Measurements from ENCODE around the gene FADS3. TPM values are rescaled to one million over a fixed set of nuclear protein-coding genes. Genes with fewer than 3 reads are reported as not detected.

FADS3 gene
- total RNA-seq, 1 experiment from 2014 or later = 161 TPM

DNA sequence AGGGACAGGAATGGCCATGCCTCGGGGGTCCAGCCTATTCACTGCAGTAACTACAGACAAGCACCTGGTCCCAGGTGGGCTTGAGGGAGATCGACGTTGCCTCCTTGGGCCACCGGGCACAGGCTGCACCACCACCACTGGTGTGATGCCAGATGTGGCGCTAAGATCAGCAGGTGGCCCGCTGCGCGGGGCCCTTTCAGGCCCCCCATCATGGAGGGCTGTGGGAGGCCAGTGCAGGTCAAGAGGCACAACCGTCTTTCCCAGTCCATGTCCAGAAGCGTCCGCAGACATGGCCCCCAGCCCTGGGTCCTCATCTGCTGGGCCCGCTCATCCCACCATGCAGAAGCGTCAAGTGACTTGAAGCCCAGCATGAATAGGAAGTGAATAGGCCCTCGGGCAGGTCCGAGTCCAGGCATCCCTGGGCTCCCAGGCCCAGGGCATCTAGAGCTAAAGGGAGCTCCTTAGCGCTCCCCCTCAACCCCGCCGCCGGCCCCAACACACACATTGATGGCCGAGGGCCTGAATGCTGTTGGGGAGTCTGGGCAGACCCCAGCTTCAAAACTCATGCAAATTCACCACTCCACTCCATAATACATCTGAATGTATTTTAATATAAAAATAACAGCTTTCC lies 18.3 kb downstream of the FADS3 start:
- peaks cover 6% of the 10 kb centered on the region for H3K4me1 ChIP-seq (replicated peaks)
- no peaks in the 10 kb centered on the region for H3K27me3 ChIP-seq (replicated peaks)
- no peak overlapping the region for H3K4me3 ChIP-seq
- no peak overlapping the region for H3K27ac ChIP-seq
- no peaks in the 10 kb centered on the region for H3K9me3 ChIP-seq (replicated peaks)
- DNase-seq (ENCODE audit: low read depth in 1 of 2, low spot score in 2 of 2) = no peak
- peaks cover 40% of the 10 kb centered on the region for H3K36me3 ChIP-seq

DNA sequence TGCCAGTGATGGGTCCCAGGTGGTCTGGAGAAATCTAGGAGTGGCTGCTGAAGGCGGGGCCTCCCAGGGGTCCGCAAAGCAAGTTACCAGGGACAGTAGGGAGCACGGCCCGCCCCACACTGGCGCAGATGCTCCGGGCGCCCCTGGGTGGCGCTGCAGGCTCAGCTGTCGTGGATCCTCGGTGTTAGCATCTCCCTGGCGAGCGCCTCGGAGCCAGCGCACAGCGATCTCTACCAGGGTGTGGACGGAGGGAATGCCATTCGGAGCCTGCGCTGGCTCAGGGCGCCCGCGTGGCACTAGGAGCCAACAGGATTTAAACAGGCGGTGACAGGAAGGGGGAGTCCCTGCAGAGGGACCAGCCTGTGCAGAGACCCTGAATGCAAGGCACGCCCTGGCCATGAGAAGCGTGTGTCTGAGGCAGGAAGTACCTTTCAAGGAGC lies 20.2 kb downstream of the FADS3 start:
- Histone ChIP-seq H3K9me3 (replicated peaks) (no peaks in the 10 kb centered on the region), H3K27me3 (replicated peaks) (no peaks in the 10 kb centered on the region), H3K36me3 (peaks cover 23% of the 10 kb centered on the region), H3K4me1 (replicated peaks) (peaks cover 6% of the 10 kb centered on the region), H3K27ac (no peak overlapping the region), H3K4me3 (no peak overlapping the region)
- peak; percentile 77 to 92 for DNase-seq (ENCODE audit: low read depth in 1 of 2, low spot score in 2 of 2)

DNA sequence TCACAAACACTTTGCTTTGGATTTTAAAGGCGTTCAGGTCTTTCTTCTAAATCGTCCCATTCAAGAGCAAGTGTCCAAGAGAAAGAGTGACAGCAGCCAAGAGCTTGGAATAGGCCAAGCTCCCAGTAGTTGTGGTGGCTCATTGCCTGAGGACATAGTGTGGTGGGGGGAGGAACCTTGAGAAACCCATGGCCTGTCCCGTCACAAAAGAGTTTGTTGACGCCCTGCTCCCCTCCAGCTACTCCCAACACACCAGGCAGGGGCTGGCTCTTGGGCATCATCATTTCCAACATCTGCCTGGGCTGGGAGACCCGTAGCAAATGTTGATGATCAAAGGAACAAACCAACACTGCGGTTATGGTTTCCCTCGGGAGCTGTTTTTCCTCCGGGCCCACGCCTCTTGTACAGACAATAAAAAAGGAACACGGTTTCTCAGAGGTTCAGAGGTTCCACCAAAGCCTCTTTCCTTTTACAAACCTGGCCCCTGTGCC lies 20.8 kb downstream of the FADS3 start:
- Histone ChIP-seq H3K4me3 (no peak overlapping the region), H3K4me1 (replicated peaks) (peaks cover 6% of the 10 kb centered on the region)

DNA sequence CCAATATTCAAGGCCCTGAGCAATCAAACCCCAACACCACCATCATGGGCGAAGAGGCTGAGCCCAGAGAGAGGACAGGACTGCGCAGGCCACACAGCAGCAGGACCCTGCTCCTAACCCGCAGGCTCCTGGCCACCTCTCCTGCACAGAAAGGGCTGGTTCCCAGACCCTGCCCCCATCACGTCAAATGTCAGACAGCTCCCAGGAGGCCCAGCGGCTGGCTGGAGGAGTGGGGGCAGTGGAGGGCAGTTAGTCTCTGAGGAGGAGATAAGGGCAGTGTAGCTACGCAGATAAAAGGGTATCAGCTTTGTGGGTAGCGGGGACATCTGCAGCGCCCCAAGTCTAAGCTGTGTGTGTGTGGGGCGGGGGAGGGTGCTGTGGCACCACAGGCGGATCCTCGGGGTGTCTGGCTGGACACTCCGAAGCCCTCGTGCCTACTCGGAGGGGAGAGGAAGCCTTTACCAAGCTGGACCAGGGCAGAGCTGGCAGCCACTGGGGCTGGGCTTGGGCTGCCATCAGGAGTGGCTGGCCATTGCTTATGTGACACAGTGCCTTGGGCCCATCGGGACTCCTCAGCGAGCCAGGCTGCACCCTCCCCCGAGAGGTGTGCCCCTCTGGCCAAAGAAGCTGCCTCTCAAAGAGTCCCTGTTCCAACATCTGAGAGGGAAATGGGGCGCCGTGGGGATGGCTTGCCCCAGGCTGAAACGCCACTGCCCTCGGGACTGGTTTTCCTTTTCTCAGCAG lies 21.5 kb downstream of the FADS3 start:
- Histone ChIP-seq H3K27ac (no peak overlapping the region), H3K4me1 (replicated peaks) (peaks cover 6% of the 10 kb centered on the region), H3K9me3 (replicated peaks) (no peaks in the 10 kb centered on the region), H3K4me3 (no peak overlapping the region), H3K27me3 (replicated peaks) (no peaks in the 10 kb centered on the region), H3K36me3 (peaks cover 15% of the 10 kb centered on the region)
- DNase-seq (ENCODE audit: low read depth in 1 of 2, low spot score in 2 of 2) = no peak

More for the DNA sequence above, 20.8 kb downstream of the FADS3 start:
- Histone ChIP-seq H3K36me3 (peaks cover 19% of the 10 kb centered on the region), H3K27me3 (replicated peaks) (no peaks in the 10 kb centered on the region), H3K27ac (no peak overlapping the region), H3K9me3 (replicated peaks) (no peaks in the 10 kb centered on the region)
- DNase-seq (ENCODE audit: low read depth in 1 of 2, low spot score in 2 of 2) = no peak

DNA sequence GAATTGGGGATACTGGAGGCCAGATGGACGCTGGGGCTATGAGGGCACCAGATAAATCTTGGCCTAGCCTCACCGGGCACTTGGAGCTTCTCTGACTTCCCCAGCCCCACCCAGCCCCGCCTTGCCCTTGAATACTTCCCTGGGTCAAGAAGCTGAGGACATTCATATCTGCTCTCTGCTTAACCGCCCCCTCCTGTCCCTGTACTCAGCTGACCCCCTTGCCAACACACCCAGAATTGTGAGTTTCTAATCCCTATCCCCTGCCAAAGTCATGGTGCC lies 22.0 kb downstream of the FADS3 start:
- Histone ChIP-seq H3K27ac (no peak overlapping the region), H3K4me1 (replicated peaks) (peaks cover 6% of the 10 kb centered on the region), H3K9me3 (replicated peaks) (no peaks in the 10 kb centered on the region), H3K36me3 (peaks cover 13% of the 10 kb centered on the region), H3K27me3 (replicated peaks) (no peaks in the 10 kb centered on the region), H3K4me3 (no peak overlapping the region)
- DNase-seq (ENCODE audit: low read depth in 1 of 2, low spot score in 2 of 2) = no peak

DNA sequence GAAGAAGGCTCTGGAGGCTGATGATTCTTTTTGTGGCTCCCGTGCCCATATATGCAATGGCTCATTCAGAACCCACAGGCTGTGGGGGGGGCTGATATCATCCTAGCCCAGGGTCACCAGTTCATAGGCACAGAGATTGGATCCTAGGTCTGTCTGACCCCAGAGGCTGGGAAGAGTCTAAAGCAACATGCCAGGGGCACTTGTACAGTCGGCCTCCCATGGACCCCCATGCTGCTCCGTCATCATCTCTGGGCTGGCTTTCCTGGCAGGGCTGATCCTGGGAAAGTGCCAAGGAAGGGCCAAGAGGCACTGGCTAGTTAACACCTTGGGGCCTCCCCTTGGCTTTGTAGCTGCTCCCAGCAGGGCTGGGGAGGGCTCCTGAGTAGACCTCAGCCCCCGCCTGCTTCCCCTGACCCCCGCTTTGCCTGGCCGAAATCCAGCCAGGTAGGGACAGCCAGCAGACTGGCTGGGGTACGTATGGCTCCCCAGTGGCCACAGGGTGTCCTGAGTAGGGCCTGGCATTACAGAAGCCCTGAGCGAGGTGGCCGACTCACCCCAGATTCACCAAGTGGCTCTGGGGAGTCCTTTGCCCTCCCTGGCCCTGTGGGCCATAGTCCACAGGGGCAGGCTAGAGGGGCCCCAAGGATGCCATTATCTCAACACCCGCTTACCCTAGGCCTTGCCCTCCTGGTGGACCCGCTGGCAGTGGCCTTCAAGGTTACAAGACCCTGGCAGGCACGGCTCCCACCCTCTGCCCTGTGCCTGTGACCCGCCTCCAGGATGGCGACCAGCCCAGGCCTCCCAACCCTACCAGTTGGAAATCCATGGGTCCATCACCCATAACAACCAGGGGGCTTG lies 22.5 kb downstream of the FADS3 start:
- DNase-seq (ENCODE audit: low read depth in 1 of 2, low spot score in 2 of 2) = no peak
- Histone ChIP-seq H3K4me3 (no peak overlapping the region), H3K9me3 (replicated peaks) (no peaks in the 10 kb centered on the region), H3K4me1 (replicated peaks) (peaks cover 6% of the 10 kb centered on the region), H3K27ac (no peak overlapping the region), H3K36me3 (peaks cover 8% of the 10 kb centered on the region), H3K27me3 (replicated peaks) (no peaks in the 10 kb centered on the region)

DNA sequence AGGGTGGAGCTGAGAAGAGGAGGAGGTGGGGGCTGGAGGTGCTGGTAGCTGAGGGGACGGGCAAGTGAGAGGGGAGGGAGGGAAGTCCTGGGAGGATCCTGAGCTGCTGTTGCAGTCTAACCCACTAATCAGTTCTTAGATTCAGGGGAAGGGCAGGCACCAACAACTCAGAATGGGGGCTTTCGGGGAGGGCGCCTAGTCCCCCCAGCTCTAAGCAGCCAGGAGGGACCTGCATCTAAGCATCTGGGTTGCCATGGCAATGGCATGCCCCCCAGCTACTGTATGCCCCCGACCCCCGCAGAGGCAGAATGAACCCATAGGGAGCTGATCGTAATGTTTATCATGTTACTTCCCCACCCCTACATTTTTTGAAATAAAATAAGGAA lies 24.4 kb downstream of the FADS3 start:
- Histone ChIP-seq H3K9me3 (replicated peaks) (no peaks in the 10 kb centered on the region), H3K4me3 (no peak overlapping the region), H3K27me3 (replicated peaks) (no peaks in the 10 kb centered on the region), H3K27ac (no peak overlapping the region), H3K4me1 (replicated peaks) (peaks cover 6% of the 10 kb centered on the region), H3K36me3 (no peaks in the 10 kb centered on the region)
- no peak for DNase-seq (ENCODE audit: low read depth in 1 of 2, low spot score in 2 of 2)

DNA sequence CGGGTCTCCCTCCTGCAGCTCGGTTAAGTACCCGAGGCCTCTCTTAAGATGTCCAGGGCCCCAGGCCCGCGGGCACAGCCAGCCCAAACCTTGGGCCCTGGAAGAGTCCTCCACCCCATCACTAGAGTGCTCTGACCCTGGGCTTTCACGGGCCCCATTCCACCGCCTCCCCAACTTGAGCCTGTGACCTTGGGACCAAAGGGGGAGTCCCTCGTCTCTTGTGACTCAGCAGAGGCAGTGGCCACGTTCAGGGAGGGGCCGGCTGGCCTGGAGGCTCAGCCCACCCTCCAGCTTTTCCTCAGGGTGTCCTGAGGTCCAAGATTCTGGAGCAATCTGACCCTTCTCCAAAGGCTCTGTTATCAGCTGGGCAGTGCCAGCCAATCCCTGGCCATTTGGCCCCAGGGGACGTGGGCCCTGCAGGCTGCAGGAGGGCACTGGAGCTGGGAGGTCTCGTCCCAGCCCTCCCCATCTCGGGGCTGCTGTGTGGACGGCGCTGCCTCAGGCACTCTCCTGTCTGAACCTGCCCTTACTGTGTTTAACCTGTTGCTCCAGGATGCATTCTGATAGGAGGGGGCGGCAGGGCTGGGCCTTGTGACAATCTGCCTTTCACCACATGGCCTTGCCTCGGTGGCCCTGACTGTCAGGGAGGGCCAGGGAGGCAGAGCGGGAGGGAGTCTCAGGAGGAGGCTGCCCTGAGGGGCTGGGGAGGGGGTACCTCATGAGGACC lies 25.0 kb downstream of the FADS3 start:
- no peak overlapping the region for H3K27ac ChIP-seq
- H3K36me3 ChIP-seq = no peaks in the 10 kb centered on the region
- no peaks in the 10 kb centered on the region for H3K9me3 ChIP-seq (replicated peaks)
- H3K4me3 ChIP-seq = no peak overlapping the region
- peaks cover 5% of the 10 kb centered on the region for H3K4me1 ChIP-seq (replicated peaks)
- DNase-seq (ENCODE audit: low read depth in 1 of 2, low spot score in 2 of 2) = no peak
- H3K27me3 ChIP-seq (replicated peaks) = no peaks in the 10 kb centered on the region

DNA sequence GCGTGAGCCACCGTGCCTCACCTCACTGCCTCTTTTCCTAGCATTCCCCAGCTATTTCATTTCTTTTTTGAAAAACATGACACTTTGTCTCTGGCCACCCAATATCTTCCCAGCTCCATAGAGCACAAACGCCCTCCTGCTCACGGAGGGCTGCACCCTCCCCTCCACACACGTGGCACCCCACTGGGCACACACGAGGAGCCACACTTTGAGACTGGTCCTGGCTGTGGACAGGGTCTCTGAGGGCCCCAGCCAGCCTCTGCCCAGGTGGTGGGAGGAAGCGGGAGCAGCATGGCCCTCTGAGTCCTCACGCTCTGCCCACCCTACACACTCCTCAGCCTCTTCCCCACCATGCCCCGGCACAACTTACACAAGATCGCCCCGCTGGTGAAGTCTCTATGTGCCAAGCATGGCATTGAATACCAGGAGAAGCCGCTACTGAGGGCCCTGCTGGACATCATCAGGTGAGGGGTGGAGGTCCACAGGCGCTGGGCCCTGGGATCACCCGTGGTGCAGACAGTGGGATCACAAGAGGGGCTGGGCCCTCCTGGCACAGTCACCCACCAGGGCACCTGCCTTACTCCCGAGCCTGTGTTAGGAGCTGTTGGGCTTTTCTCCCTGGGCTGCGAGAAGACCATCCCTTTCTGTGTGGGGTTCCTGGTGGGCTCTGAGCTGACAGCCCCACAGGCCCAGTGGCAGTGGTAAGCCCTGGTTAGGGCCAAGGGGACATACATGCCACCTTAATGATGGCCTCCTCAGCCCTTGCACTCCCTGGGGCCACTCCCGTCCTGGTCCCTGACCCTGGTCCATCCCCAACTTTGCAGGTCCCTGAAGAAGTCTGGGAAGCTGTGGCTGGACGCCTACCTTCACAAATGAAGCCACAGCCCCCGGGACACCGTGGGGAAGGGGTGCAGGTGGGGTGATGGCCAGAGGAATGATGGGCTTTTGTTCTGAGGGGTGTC lies 26.2 kb downstream of the FADS3 start:
- no peak for DNase-seq (ENCODE audit: low read depth in 1 of 2, low spot score in 2 of 2)
- Histone ChIP-seq H3K4me3 (no peak overlapping the region), H3K9me3 (replicated peaks) (no peaks in the 10 kb centered on the region), H3K36me3 (no peaks in the 10 kb centered on the region), H3K27me3 (replicated peaks) (no peaks in the 10 kb centered on the region), H3K4me1 (replicated peaks) (no peaks in the 10 kb centered on the region), H3K27ac (no peak overlapping the region)

DNA sequence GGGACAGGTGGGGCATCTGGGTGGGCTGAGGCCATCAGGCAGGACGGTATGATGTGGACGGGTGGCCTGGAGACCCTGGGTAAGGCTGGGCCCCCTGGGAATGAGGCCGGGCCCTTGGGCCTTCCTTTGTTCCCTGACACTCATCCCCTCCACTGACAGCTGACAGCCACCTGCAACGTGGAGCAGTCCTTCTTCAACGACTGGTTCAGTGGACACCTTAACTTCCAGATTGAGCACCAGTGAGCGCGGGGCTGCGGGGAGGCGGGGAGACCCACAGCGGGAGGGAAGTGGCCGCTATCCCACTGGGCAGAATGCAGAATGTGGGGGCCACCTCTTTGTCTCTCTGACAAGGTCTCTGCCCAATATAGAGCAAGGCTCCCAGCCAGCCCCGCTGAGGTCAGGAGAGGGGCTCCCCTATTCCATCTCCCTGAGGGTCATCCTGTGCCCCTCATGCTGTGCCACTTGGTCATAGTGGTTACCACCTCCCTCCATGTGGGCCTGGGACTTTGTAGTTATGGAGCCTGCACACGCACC lies 27.7 kb downstream of the FADS3 start:
- H3K9me3 ChIP-seq (replicated peaks) = no peaks in the 10 kb centered on the region
- no peak overlapping the region for H3K4me3 ChIP-seq
- H3K4me1 ChIP-seq (replicated peaks) = no peaks in the 10 kb centered on the region
- no peak overlapping the region for H3K27ac ChIP-seq
- H3K36me3 ChIP-seq = no peaks in the 10 kb centered on the region
- no peaks in the 10 kb centered on the region for H3K27me3 ChIP-seq (replicated peaks)
- DNase-seq (ENCODE audit: low read depth in 1 of 2, low spot score in 2 of 2) = no peak

DNA sequence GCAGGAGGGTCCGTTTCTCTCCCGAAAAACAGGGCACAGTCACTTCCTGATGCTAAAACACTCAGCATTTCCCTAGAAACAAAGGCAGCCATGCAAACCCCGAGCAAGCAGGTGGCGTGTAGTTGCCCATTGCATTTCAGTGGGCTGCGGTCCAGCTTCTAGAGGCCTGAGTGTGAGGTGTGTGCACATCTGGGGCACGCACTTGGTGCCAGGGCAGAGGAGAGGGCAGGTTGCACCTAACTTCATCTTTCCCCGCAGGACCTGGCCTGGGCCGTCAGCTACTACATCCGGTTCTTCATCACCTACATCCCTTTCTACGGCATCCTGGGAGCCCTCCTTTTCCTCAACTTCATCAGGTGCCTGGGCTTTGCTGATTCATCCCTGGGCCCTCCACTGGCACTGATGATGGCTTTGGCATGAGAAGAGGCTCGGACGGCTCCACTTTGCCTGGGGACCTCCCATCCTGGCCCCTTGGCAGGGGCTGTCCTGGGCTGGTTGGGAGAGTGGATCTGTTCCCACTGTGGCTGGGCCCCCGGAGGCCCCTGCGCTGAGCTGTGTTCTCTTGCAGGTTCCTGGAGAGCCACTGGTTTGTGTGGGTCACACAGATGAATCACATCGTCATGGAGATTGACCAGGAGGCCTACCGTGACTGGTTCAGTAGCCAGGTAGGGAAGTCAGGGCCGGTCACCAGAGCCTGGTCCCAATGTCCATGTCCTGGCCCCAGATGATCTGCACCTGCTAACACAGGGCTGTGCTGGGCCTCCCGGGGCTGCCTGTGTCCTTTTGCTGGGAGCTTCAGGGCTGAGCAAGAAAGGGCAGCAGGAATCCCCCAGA lies 28.4 kb downstream of the FADS3 start:
- Histone ChIP-seq H3K9me3 (replicated peaks) (no peaks in the 10 kb centered on the region), H3K27me3 (replicated peaks) (no peaks in the 10 kb centered on the region), H3K4me3 (no peak overlapping the region), H3K27ac (no peak overlapping the region), H3K36me3 (no peaks in the 10 kb centered on the region), H3K4me1 (replicated peaks) (no peaks in the 10 kb centered on the region)
- DNase-seq (ENCODE audit: low read depth in 1 of 2, low spot score in 2 of 2) = no peak

DNA sequence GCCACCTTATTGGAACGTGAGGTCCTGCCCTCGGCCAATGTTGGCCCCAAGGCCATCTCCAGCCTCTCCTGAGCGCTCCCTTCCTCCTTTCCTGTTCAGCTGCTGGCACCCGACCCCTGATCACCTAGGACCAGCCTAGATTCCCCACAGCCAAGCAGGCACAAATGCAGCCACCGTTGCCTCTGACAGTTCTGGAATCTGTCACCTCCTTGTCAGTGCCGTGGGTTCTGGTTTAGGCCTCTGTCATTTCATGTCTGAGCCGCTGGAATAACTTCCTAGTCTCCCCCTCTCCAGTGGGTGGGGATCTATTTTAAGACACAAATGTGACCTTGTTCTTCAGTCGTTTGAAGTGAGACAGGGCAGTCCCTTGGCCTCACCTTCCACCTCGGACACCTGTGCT lies 29.7 kb downstream of the FADS3 start:
- no peaks in the 10 kb centered on the region for H3K9me3 ChIP-seq (replicated peaks)
- H3K27ac ChIP-seq = no peak overlapping the region
- H3K36me3 ChIP-seq = no peaks in the 10 kb centered on the region
- no peak for DNase-seq (ENCODE audit: low read depth in 1 of 2, low spot score in 2 of 2)
- H3K27me3 ChIP-seq (replicated peaks) = no peaks in the 10 kb centered on the region
- no peak overlapping the region for H3K4me3 ChIP-seq
- H3K4me1 ChIP-seq (replicated peaks) = no peaks in the 10 kb centered on the region
